Mesodermal cell (in vitro differentiated cells): ENCODE measurements around the gene CALR.

Experiments
- H3K27ac ChIP-seq: 2 replicates; pipeline ENCODE4 v1.7.0; 2013; ENCODE audit warnings: mild to moderate bottlenecking, low read depth, low read length, moderate library complexity; ENCODE audit not compliant: severe bottlenecking
- H3K36me3 ChIP-seq: 2 replicates; pipeline ENCODE4 v1.7.1; 2013; ENCODE audit warnings: mild to moderate bottlenecking, low read length, moderate library complexity; ENCODE audit not compliant: control insufficient read depth, insufficient read depth
- H3K4me1 ChIP-seq: one replicate; pipeline ENCODE4 v1.7.1; 2013; ENCODE audit warnings: mild to moderate bottlenecking, low read length; ENCODE audit not compliant: insufficient read depth, control insufficient read depth, poor library complexity, severe bottlenecking
- H3K4me3 ChIP-seq: 2 replicates; pipeline ENCODE4 v1.7.0; 2013; ENCODE audit warnings: low read length, control low read depth, mild to moderate bottlenecking; ENCODE audit not compliant: insufficient read depth, poor library complexity, severe bottlenecking; ENCODE audit errors: extremely low read depth
- H3K9me3 ChIP-seq: 2 replicates; pipeline ENCODE4 v1.7.1; 2013; ENCODE audit warnings: mild to moderate bottlenecking, low read length, moderate library complexity; ENCODE audit not compliant: control insufficient read depth
- WGBS, 2 experiments: methylation state at CpG; one replicate each; pipeline ENCODE4 v1.1.5; 2013; ENCODE audit warnings: missing lambda C conversion rate in 2 of 2; ENCODE audit not compliant: insufficient coverage in 2 of 2; 5-methylcytosine and 5-hydroxymethylcytosine counted together

CALR gene

GRCh38 chr19:12984143-12984627 lies 45.8 kb downstream of the CALR start:
- H3K36me3 ChIP-seq: no peaks in the 10 kb centered on the region
- H3K27ac ChIP-seq: no peak overlapping the region
- H3K4me3 ChIP-seq: no peak overlapping the region
- no peaks in the 10 kb centered on the region for H3K4me1 ChIP-seq
- H3K9me3 ChIP-seq: no peaks in the 10 kb centered on the region
- WGBS, 2 experiments: 90 to 93% methylated on average over 3 of the region's 3 CpGs

- Histone ChIP-seq H3K27ac (no peak overlapping the region), H3K36me3 (no peaks in the 10 kb centered on the region), H3K4me1 (no peaks in the 10 kb centered on the region), H3K9me3 (no peaks in the 10 kb centered on the region), H3K4me3 (no peak overlapping the region)
- WGBS, 2 experiments: 20 to 31% methylated on average over 3 to 4 of the region's 10 CpGs
Observed at GRCh38 chr19:12984683-12985048, 46.3 kb downstream of the CALR start.

GRCh38 chr19:12985049-12985776 lies 46.8 kb downstream of the CALR start:
- Histone ChIP-seq H3K4me3 (no peak overlapping the region), H3K4me1 (no peaks in the 10 kb centered on the region)

GRCh38 chr19:12986726-12987125 lies 48.3 kb downstream of the CALR start:
- 85 to 89% methylated on average over 10 to 12 of the region's 12 CpGs for WGBS, 2 experiments
- H3K9me3 ChIP-seq: no peaks in the 10 kb centered on the region
- no peak overlapping the region for H3K27ac ChIP-seq
- H3K36me3 ChIP-seq: no peaks in the 10 kb centered on the region
- H3K4me3 ChIP-seq: no peak overlapping the region
- no peaks in the 10 kb centered on the region for H3K4me1 ChIP-seq

More at GRCh38 chr19:12985049-12985776, 46.8 kb downstream of the CALR start:
- no peaks in the 10 kb centered on the region for H3K9me3 ChIP-seq
- no peak overlapping the region for H3K27ac ChIP-seq
- 58 to 74% methylated on average over 10 to 16 of the region's 16 CpGs for WGBS, 2 experiments
- no peaks in the 10 kb centered on the region for H3K36me3 ChIP-seq

- H3K27ac ChIP-seq: no peak overlapping the region
- H3K4me3 ChIP-seq: no peak overlapping the region
- H3K4me1 ChIP-seq: no peaks in the 10 kb centered on the region
- H3K9me3 ChIP-seq: no peaks in the 10 kb centered on the region
- no peaks in the 10 kb centered on the region for H3K36me3 ChIP-seq
- WGBS, 2 experiments: 59% methylated on average over 2 of the region's 3 CpGs; no CpG with 5 or more reads in 1 of the 2 experiments
Observed at GRCh38 chr19:12987190-12987589, 48.8 kb downstream of the CALR start.

GRCh38 chr19:12987781-12988180 lies 49.4 kb downstream of the CALR start:
- Histone ChIP-seq H3K4me1 (no peaks in the 10 kb centered on the region), H3K4me3 (no peak overlapping the region), H3K9me3 (no peaks in the 10 kb centered on the region), H3K27ac (no peak overlapping the region), H3K36me3 (no peaks in the 10 kb centered on the region)
- WGBS, 2 experiments: 53 to 78% methylated on average over 2 to 5 of the region's 10 CpGs

- Histone ChIP-seq H3K4me1 (no peaks in the 10 kb centered on the region), H3K9me3 (no peaks in the 10 kb centered on the region), H3K36me3 (no peaks in the 10 kb centered on the region), H3K4me3 (no peak overlapping the region), H3K27ac (no peak overlapping the region)
- 35% methylated on average over 12 to 13 of the region's 22 CpGs for WGBS, 2 experiments
Observed at GRCh38 chr19:12990431-12990830, 52.0 kb downstream of the CALR start.

GRCh38 chr19:12990853-12991252 lies 52.4 kb downstream of the CALR start:
- H3K4me1 ChIP-seq: no peaks in the 10 kb centered on the region
- no peaks in the 10 kb centered on the region for H3K9me3 ChIP-seq
- no peak overlapping the region for H3K27ac ChIP-seq
- no peak overlapping the region for H3K4me3 ChIP-seq
- no peaks in the 10 kb centered on the region for H3K36me3 ChIP-seq
- WGBS, 2 experiments: 68 to 81% methylated on average over 3 of the region's 3 CpGs

- Histone ChIP-seq H3K4me1 (no peaks in the 10 kb centered on the region), H3K36me3 (no peaks in the 10 kb centered on the region), H3K4me3 (no peak overlapping the region), H3K9me3 (no peaks in the 10 kb centered on the region), H3K27ac (no peak overlapping the region)
- WGBS, 2 experiments: 83 to 89% methylated on average over 2 to 4 of the region's 5 CpGs
Observed at GRCh38 chr19:12991296-12991695, 52.9 kb downstream of the CALR start.

GRCh38 chr19:12992729-12993128 lies 54.3 kb downstream of the CALR start:
- WGBS, 2 experiments: 81 to 85% methylated on average over 8 to 11 of the region's 11 CpGs
- H3K9me3 ChIP-seq: no peaks in the 10 kb centered on the region
- no peak overlapping the region for H3K4me3 ChIP-seq

GRCh38 chr19:12993562-12993961 lies 55.2 kb downstream of the CALR start:
- H3K36me3 ChIP-seq: no peaks in the 10 kb centered on the region
- no peak overlapping the region for H3K27ac ChIP-seq
- no peak overlapping the region for H3K4me3 ChIP-seq
- no peaks in the 10 kb centered on the region for H3K4me1 ChIP-seq
- H3K9me3 ChIP-seq: no peaks in the 10 kb centered on the region
- 91% methylated on average over 6 to 7 of the region's 7 CpGs for WGBS, 2 experiments

More at GRCh38 chr19:12992729-12993128, 54.3 kb downstream of the CALR start:
- H3K27ac ChIP-seq: no peak overlapping the region
- H3K36me3 ChIP-seq: no peaks in the 10 kb centered on the region
- no peaks in the 10 kb centered on the region for H3K4me1 ChIP-seq
